GM23248 (cell line): ENCODE results near the gene LYAR. TPM values are rescaled to one million over a fixed set of nuclear protein-coding genes. Genes with fewer than 3 reads are reported as not detected.
"Not testable (repeated sequence)": the region's sequence is repeated elsewhere in the genome, so short reads cannot be mapped to it uniquely, and the experiment has no call there.

ENCODE experiments used
- DNase-seq: peaks from one replicate; pipeline ENCODE4 v3.0.0-alpha.2; 2015
- H2AFZ ChIP-seq: fragments of 200-600 bp; sonication (generic); 2 replicates; pipeline ENCODE4 v1.6.1; 2016; ENCODE audit warnings: antibody characterized with exemption
- H3F3A ChIP-seq: fragments of 200-600 bp; sonication (generic); 2 replicates; pipeline ENCODE4 v1.6.1; 2016; ENCODE audit warnings: mild to moderate bottlenecking, antibody characterized with exemption, mixed run types; ENCODE audit not compliant: insufficient read depth
- H3K27ac ChIP-seq: fragments of 200-600 bp; sonication (generic); 2 replicates; pipeline ENCODE4 v1.5.1; 2016; ENCODE audit warnings: mild to moderate bottlenecking
- H3K27me3 ChIP-seq: fragments of 200-600 bp; sonication (generic); replicated peaks from 2 replicates; pipeline ENCODE4 v1.6.1; 2016; ENCODE audit warnings: mild to moderate bottlenecking; ENCODE audit not compliant: insufficient read depth
- H3K36me3 ChIP-seq: fragments of 200-600 bp; sonication (generic); 2 replicates; pipeline ENCODE4 v1.6.1; 2016; ENCODE audit warnings: low read depth, mild to moderate bottlenecking
- H3K4me1 ChIP-seq: fragments of 200-600 bp; sonication (generic); 2 replicates; pipeline ENCODE4 v1.6.1; 2016; ENCODE audit warnings: mild to moderate bottlenecking; ENCODE audit not compliant: insufficient read depth
- H3K4me2 ChIP-seq: fragments of 200-600 bp; sonication (generic); one replicate; pipeline ENCODE4 v1.6.1; 2016; ENCODE audit warnings: mild to moderate bottlenecking; ENCODE audit not compliant: unreplicated experiment
- H3K4me3 ChIP-seq: fragments of 200-600 bp; sonication (generic); 2 replicates; pipeline ENCODE4 v1.5.1; 2016; ENCODE audit warnings: mild to moderate bottlenecking
- H3K79me2 ChIP-seq: fragments of 200-600 bp; sonication (generic); 2 replicates; pipeline ENCODE4 v1.6.1; 2016; ENCODE audit warnings: mild to moderate bottlenecking; ENCODE audit not compliant: insufficient read depth
- H3K9ac ChIP-seq: fragments of 200-600 bp; sonication (generic); 2 replicates; pipeline ENCODE4 v1.6.1; 2016; ENCODE audit warnings: mild to moderate bottlenecking
- H3K9me2 ChIP-seq: fragments of 200-600 bp; sonication (generic); 2 replicates; pipeline ENCODE4 v1.6.1; 2016; ENCODE audit warnings: mixed run types, mild to moderate bottlenecking, moderate library complexity; ENCODE audit not compliant: insufficient read depth
- H3K9me3 ChIP-seq: fragments of 200-600 bp; sonication (generic); one replicate; pipeline ENCODE4 v1.6.1; 2017; ENCODE audit warnings: low read depth
- H4K20me1 ChIP-seq: fragments of 200-600 bp; sonication (generic); 2 replicates; pipeline ENCODE4 v1.6.0; 2016; ENCODE audit not compliant: insufficient read depth
- EZH2 ChIP-seq: fragments of 200-600 bp; sonication (generic); IDR thresholded peaks from 2 replicates; pipeline ENCODE4 v1.6.1; 2018; ENCODE audit warnings: antibody characterized with exemption, mild to moderate bottlenecking; ENCODE audit not compliant: insufficient read depth, poor library complexity, severe bottlenecking
- EZH2phosphoT487 ChIP-seq: fragments of 200-600 bp; sonication (generic); IDR thresholded peaks from 2 replicates; pipeline ENCODE4 v1.6.1; 2018; ENCODE audit warnings: antibody characterized with exemption, moderate library complexity, mild to moderate bottlenecking, low read depth; ENCODE audit not compliant: insufficient read depth
- WGBS, 2 experiments: methylation state at CpG; one replicate each; pipeline ENCODE4 v1.1.6; 2015 to 2017; ENCODE audit warnings: low lambda C conversion rate in 2 of 2, low coverage in 1 of 2; ENCODE audit errors: missing lambda C conversion rate in 2 of 2; 5-methylcytosine and 5-hydroxymethylcytosine counted together
- in situ Hi-C: fragments of 300-500 bp; cut with MboI; formaldehyde crosslinking; loops from 2 replicates; pipeline ENCODE4 v1.15.0; 2020
- polyA plus RNA-seq: library from polyadenylated mRNA; unstranded; fragments of >200 nt; fragmentation: Nextera tagmentation; extraction: Ambion mirVana; gene quantifications from 2 replicates; pipeline ENCODE4 v1.2.1, GENCODE V29; 2016
- total RNA-seq: library from RNA; depleted of rRNA; stranded (reverse); fragments of >200 nt; shearing (Covaris generic); gene quantifications from 2 replicates; pipeline ENCODE4 v1.2.3, GENCODE V29; 2014

LYAR gene
- total and polyA plus RNA-seq, 2 experiments from 2014 or later = 11.9 to 16.9 TPM

DNA sequence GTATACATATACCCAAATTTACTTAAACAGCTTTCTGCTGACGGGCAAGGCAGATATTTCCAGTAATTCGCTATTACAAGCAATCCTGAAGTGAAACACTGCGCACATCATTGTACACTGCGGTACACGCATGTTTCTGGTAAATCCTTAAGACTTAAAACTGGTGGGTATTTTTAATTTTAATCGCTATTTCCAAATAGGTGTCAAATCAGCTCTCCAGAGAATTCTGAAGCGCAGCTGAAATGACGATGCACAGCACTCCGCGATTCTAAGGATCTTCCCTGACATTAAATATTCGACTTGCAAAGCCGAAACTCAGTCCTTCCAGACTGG, 42.3 kb downstream of the LYAR start:
- peak overlapping the region; percentile 96 for H2AFZ ChIP-seq
- H3K4me2 ChIP-seq = peak overlapping the region; percentile 92
- TF ChIP-seq EZH2 = no peak
- peaks cover 5% of the 10 kb centered on the region; the same call in 1 of the 2 replicates for H3F3A ChIP-seq
- H4K20me1 ChIP-seq = no peaks in the 10 kb centered on the region
- no peak for DNase-seq
- peak overlapping the region; percentile 92 for H3K9ac ChIP-seq
- H3K4me1 ChIP-seq = peaks cover 14% of the 10 kb centered on the region
- H3K27me3 ChIP-seq = no peaks in the 10 kb centered on the region
- H3K4me3 ChIP-seq = peak overlapping the region; percentile 84
- no peaks in the 10 kb centered on the region; the same call in 1 of the 2 replicates for H3K36me3 ChIP-seq
- H3K79me2 ChIP-seq = peaks cover 21% of the 10 kb centered on the region
- in situ Hi-C loops = no loop called here
- H3K9me3 ChIP-seq = no peaks in the 10 kb centered on the region
- no peaks in the 10 kb centered on the region for H3K9me2 ChIP-seq
- WGBS, 2 experiments = 0 to 2% methylated on average over 12 of the region's 12 CpGs
- peak overlapping the region; percentile 91 for H3K27ac ChIP-seq

DNA sequence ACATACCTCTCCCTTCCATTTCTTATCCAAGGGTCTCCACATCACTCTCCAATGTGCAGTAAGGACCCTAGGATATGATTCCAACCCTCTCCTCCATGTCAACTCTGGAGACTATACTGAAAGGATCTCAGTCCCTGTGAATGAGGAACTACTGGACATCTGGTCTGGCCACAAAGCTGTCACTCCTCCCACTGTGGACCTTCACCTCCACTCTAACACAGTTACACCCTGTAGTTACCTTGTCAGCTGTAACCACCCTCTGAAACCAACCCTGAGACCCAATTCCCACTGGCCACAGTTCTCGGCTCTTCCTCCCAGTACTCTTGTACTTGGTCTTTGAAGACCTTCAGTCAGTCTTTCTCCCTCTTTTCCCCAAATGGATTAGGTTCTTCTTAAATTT, 44.8 kb downstream of the LYAR start:
- no peak overlapping the region for H3K27ac ChIP-seq
- no peak overlapping the region for H3K9ac ChIP-seq
- H3K27me3 ChIP-seq = no peaks in the 10 kb centered on the region
- no peak overlapping the region for H3K4me3 ChIP-seq
- H3K79me2 ChIP-seq = peaks cover 21% of the 10 kb centered on the region
- WGBS, 2 experiments = 96 to 100% methylated on average over 1 of the region's 1 CpG
- H3K4me2 ChIP-seq = no peak overlapping the region
- in situ Hi-C loops = no loop called here
- no peaks in the 10 kb centered on the region for H4K20me1 ChIP-seq
- H3K9me3 ChIP-seq = no peaks in the 10 kb centered on the region
- H3K4me1 ChIP-seq = peaks cover 14% of the 10 kb centered on the region
- H3K36me3 ChIP-seq = peaks cover 4% of the 10 kb centered on the region; the same call in 1 of the 2 replicates
- DNase-seq = no peak
- H3F3A ChIP-seq = peaks cover 5% of the 10 kb centered on the region; the same call in 1 of the 2 replicates
- H3K9me2 ChIP-seq = no peaks in the 10 kb centered on the region
- no peak overlapping the region for H2AFZ ChIP-seq
- no peak for TF ChIP-seq EZH2
- TF ChIP-seq EZH2phosphoT487 = no peak

DNA sequence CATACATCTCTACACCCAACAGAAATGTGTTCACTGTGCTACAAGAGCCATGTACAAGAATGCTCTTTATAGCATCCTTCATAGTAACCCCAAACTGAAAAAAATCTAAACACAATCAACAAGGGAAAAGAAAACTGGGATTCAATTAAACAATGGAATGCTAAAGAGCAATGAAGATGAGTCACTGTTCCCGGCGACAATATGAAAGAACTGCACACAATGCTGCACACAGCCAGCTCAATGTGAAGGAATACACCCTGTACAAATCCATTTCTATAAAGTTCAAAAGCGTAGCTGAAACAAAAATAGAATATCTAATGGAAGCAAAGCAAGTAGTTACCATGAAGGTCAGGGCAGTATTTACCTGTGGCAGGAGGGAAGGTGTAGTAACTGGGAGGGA, 50.4 kb downstream of the LYAR start:
- H3K9me2 ChIP-seq, H3K4me2 ChIP-seq, H3K9ac ChIP-seq, H3K4me1 ChIP-seq, DNase-seq, H3K4me3 ChIP-seq, H4K20me1 ChIP-seq, H2AFZ ChIP-seq, H3K9me3 ChIP-seq, H3K27me3 ChIP-seq, H3K79me2 ChIP-seq, H3K27ac ChIP-seq, in situ Hi-C loops, H3F3A ChIP-seq: not testable (repeated sequence)
- 93 to 96% methylated on average over 3 of the region's 3 CpGs for WGBS, 2 experiments
- peaks cover 26% of the 10 kb centered on the region for H3K36me3 ChIP-seq

DNA sequence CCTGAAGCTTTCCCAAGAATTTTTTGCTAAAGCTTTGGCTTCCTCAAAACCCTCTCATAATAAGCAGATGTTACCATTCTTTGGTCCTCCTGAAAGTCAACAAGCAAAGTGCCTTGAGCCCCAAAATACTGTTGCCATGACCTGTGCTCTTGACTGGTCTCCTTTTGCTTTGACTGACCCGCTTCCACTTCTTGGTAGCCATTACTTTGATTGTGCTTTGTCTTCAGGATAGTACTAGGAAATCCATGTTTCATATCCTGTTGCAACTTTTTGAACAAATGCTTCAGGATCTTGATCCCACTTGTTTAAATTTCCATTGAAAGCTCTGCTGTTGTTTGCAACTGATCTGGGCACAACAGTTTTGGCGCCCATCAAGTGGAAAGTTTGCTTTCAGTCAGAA, 56.3 kb downstream of the LYAR start:
- Histone ChIP-seq H3K79me2 (no peaks in the 10 kb centered on the region), H3K4me2 (no peak overlapping the region), H3K27me3 (peaks cover 4% of the 10 kb centered on the region; the same call in 1 of the 2 replicates), H3K4me3 (no peak overlapping the region), H3K9me3 (no peaks in the 10 kb centered on the region), H4K20me1 (no peaks in the 10 kb centered on the region), H3K9ac (no peak overlapping the region), H3K27ac (no peak overlapping the region), H3K4me1 (no peaks in the 10 kb centered on the region), H3F3A (no peaks in the 10 kb centered on the region), H3K36me3 (peaks cover 8% of the 10 kb centered on the region), H3K9me2 (no peaks in the 10 kb centered on the region), H2AFZ (no peak overlapping the region)
- DNase-seq = no peak
- WGBS, 2 experiments = 96 to 97% methylated on average over 2 of the region's 2 CpGs
- TF ChIP-seq EZH2 = no peak
- no peak for TF ChIP-seq EZH2phosphoT487
- in situ Hi-C loops = no loop called here

DNA sequence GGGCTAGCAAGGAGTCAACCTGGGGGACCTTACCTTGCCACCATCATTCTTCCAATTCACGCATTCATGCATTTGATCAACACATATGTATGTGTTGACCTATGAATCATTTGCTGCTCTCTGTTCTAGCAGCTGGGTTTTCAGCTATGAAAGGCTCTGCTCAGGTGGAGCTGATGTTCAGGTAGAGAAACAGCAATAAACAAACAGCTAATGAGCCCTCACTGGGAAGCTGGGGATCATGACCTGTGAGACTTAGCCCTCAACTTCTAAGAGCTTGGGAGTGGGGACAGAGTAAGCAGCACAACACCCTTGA, 61.6 kb downstream of the LYAR start:
- Histone ChIP-seq H3K9me2 (no peaks in the 10 kb centered on the region), H3K4me3 (no peak overlapping the region), H3K4me1 (no peaks in the 10 kb centered on the region), H3K9me3 (no peaks in the 10 kb centered on the region), H3K27me3 (peaks cover 15% of the 10 kb centered on the region), H2AFZ (no peak overlapping the region), H3K79me2 (no peaks in the 10 kb centered on the region), H4K20me1 (no peaks in the 10 kb centered on the region), H3K9ac (no peak overlapping the region), H3F3A (no peaks in the 10 kb centered on the region), H3K36me3 (no peaks in the 10 kb centered on the region), H3K27ac (no peak overlapping the region), H3K4me2 (no peak overlapping the region)
- TF ChIP-seq EZH2 (no peak), EZH2phosphoT487 (no peak)
- no peak for DNase-seq
- in situ Hi-C loops = no loop called here
- 93 to 94% methylated on average over 1 of the region's 1 CpG for WGBS, 2 experiments
